CD4-positive, alpha-beta T cell (primary cell): ENCODE data around the gene C3orf20. TPM values are rescaled to one million over a fixed set of nuclear protein-coding genes. Genes with fewer than 3 reads are reported as not detected.

Source experiments
- ATAC-seq: fragments of 200-7000 bp; cut with Tn5 transposase; one replicate; pipeline ENCODE4 v1.10.0; 2022; ENCODE audit warnings: mild to moderate bottlenecking; ENCODE audit not compliant: poor library complexity
- CTCF ChIA-PET: fragments of 350-600 bp; sonication (Branson Sonifier 250); formaldehyde crosslinking; loops from one replicate; lab custom pipeline; 2021; ENCODE audit warnings: antibody characterized with exemption, inconsistent platforms; lab: Charles Lee
- POLR2A ChIA-PET: fragments of 350-600 bp; sonication (Branson Sonifier 250); formaldehyde crosslinking; loops from one replicate; lab custom pipeline; 2021; ENCODE audit warnings: antibody characterized with exemption, inconsistent platforms; lab: Charles Lee
- DNase-seq, 14 experiments: peaks; one replicate each; pipeline ENCODE4 v3.0.0-alpha.2; 2013 to 2020; ENCODE audit warnings: mixed read lengths in 2 of 14
- H3K27ac ChIP-seq, 2 donors: one replicate each; pipeline versions ENCODE4 v1.5.1 to v1.7.0; 2013; ENCODE audit warnings: low read length in 2 of 2, low read depth in 1 of 2, mild to moderate bottlenecking in 1 of 2
- H3K27me3 ChIP-seq, 2 experiments: 1 replicate in 1 of 2; 2 replicates in 1 of 2; pipeline versions ENCODE4 v1.6.1 to v1.7.0; 2013; ENCODE audit warnings: low read length in 2 of 2, control low read depth in 1 of 2, mild to moderate bottlenecking in 1 of 2, moderate library complexity in 1 of 2; ENCODE audit not compliant: insufficient read depth in 2 of 2, control insufficient read depth in 1 of 2
- H3K36me3 ChIP-seq: one replicate; pipeline ENCODE4 v1.6.1; 2013; ENCODE audit warnings: low read length, control low read depth; ENCODE audit not compliant: insufficient read depth
- H3K4me1 ChIP-seq: one replicate; pipeline ENCODE4 v1.6.1; 2013; ENCODE audit warnings: low read length, control low read depth; ENCODE audit not compliant: insufficient read depth
- H3K4me3 ChIP-seq: one replicate; pipeline ENCODE4 v1.5.1; 2013; ENCODE audit warnings: mild to moderate bottlenecking, low read length, moderate library complexity
- H3K9me3 ChIP-seq, 2 experiments: 1 replicate in 1 of 2; 2 replicates in 1 of 2; pipeline versions ENCODE4 v1.6.1 to v1.7.0; 2013; ENCODE audit warnings: low read length in 2 of 2, mild to moderate bottlenecking in 2 of 2, control low read depth in 1 of 2, moderate library complexity in 1 of 2; ENCODE audit not compliant: control insufficient read depth in 1 of 2, insufficient read depth in 1 of 2
- H3K27ac Mint-ChIP-seq: one replicate; pipeline ENCODE4 v1.8.0; 2020; ENCODE audit warnings: mixed read lengths
- H3K27me3 Mint-ChIP-seq: one replicate; pipeline ENCODE4 v1.8.0; 2021; ENCODE audit warnings: mixed read lengths
- H3K36me3 Mint-ChIP-seq: one replicate; pipeline ENCODE4 v1.8.0; 2021; ENCODE audit warnings: low read depth, mixed read lengths
- H3K4me1 Mint-ChIP-seq: one replicate; pipeline ENCODE4 v1.8.0; 2021; ENCODE audit warnings: low read depth, mixed read lengths
- H3K4me3 Mint-ChIP-seq: one replicate; pipeline ENCODE4 v1.8.0; 2020; ENCODE audit warnings: mild to moderate bottlenecking, mixed read lengths
- H3K9me3 Mint-ChIP-seq: one replicate; pipeline ENCODE4 v1.8.0; 2020; ENCODE audit warnings: mixed read lengths
- CTCF ChIP-seq: fragments of 200-600 bp; IDR thresholded peaks from one replicate; pipeline ENCODE4 v1.8.0; 2022; ENCODE audit warnings: antibody characterized with exemption, mild to moderate bottlenecking
- intact Hi-C, 2 experiments: fragments of 100-400 bp; cut with DNase I in 1 of 2; cut with micrococcal nuclease in 1 of 2; formaldehyde crosslinking; loops; one replicate each; pipeline versions ENCODE4 v1.15.1 to v1.9.0; 2023 to 2025; cut with DNase I, micrococcal nuclease
- polyA plus RNA-seq, 2 donors: library from polyadenylated mRNA; unstranded; fragments of 120-200 nt; gene quantifications; one replicate each; pipeline ENCODE4 v1.2.1, GENCODE V29; 2013
- total RNA-seq, 174 experiments: library from RNA in 2 of 174; stranded (reverse) in 2 of 174; gene quantifications; one replicate each; pipeline ENCODE4 v1.2.3 and lab custom pipeline; 2021 to 2026

C3orf20 gene
- total RNA-seq (under 1 TPM in 1 of 2 experiments, not detected in 1; 0.14 TPM), total RNA-seq (lab: John Stamatoyannopoulos, UW) (0.06 to 4.2 (median 0.94) reads per million in 172 experiments)
- polyA plus RNA-seq (2013, experiment 1 of 2): 0.05 TPM
- polyA plus RNA-seq (2013, experiment 2 of 2): 0.11 TPM

GRCh38 chr3:14674841-14675240, at the start of gene C3orf20:
Gene C3orf20, plus strand, starts transcription at chr3:14675141. Its CDS starts 7,573 bp downstream, at chr3:14682714.
- Mint-ChIP-seq H3K27me3 (no peaks in the 10 kb centered on the region), H3K9me3 (no peaks in the 10 kb centered on the region), H3K36me3 (peaks cover 40% of the 10 kb centered on the region), H3K4me3 (no peak within 1 kb of the TSS), H3K27ac (no peak within 1 kb of the TSS), H3K4me1 (no peaks in the 10 kb centered on the region)
- Histone ChIP-seq H3K36me3 (peaks cover 35% of the 10 kb centered on the region), H3K27me3 (no peaks in the 10 kb centered on the region), H3K4me1 (no peaks in the 10 kb centered on the region), H3K4me3 (no peak within 1 kb of the TSS), H3K27ac (no peak within 1 kb of the TSS), H3K9me3 (peaks cover 0 to 2% of the 10 kb centered on the region in 2 experiments)
- ATAC-seq (no peak), DNase-seq (no peak)
- POLR2A ChIA-PET: interaction anchor here (1.0 kb wide), 1 partner anchor 246 kb away, joined by 3 read pairs; no protein-coding TSS in a partner anchor
- intact Hi-C loops: no loop called here
- TF ChIP-seq CTCF: no peak
- CTCF ChIA-PET: no interaction called here

GRCh38 chr3:14625443-14625842, 49.5 kb upstream of the C3orf20 start:
- peaks cover 8% of the 10 kb centered on the region for H3K27me3 Mint-ChIP-seq
- H3K36me3 ChIP-seq: no peaks in the 10 kb centered on the region
- ATAC-seq (no peak), DNase-seq (no peak)
- peaks cover 0 to 7% of the 10 kb centered on the region in 2 experiments for H3K9me3 ChIP-seq
- CTCF ChIA-PET: no interaction called here
- H3K36me3 Mint-ChIP-seq: no peaks in the 10 kb centered on the region
- H3K4me3 Mint-ChIP-seq: no peak overlapping the region
- no peak overlapping the region for H3K27ac Mint-ChIP-seq
- H3K4me1 Mint-ChIP-seq: no peaks in the 10 kb centered on the region
- intact Hi-C loops: no loop called here
- no peak overlapping the region for H3K27ac ChIP-seq
- H3K4me1 ChIP-seq: no peaks in the 10 kb centered on the region
- no peak overlapping the region for H3K4me3 ChIP-seq
- no peak for TF ChIP-seq CTCF
- H3K9me3 Mint-ChIP-seq: no peaks in the 10 kb centered on the region
- POLR2A ChIA-PET: no interaction called here
- H3K27me3 ChIP-seq: no peaks in the 10 kb centered on the region

GRCh38 chr3:14627815-14628214, 47.1 kb upstream of the C3orf20 start:
- POLR2A ChIA-PET: no interaction called here
- no peak for TF ChIP-seq CTCF
- intact Hi-C loops: no loop called here
- peaks cover 0 to 7% of the 10 kb centered on the region in 2 experiments for H3K9me3 ChIP-seq
- CTCF ChIA-PET: no interaction called here
- H3K36me3 ChIP-seq: no peaks in the 10 kb centered on the region
- H3K27ac Mint-ChIP-seq: no peak overlapping the region
- H3K4me3 ChIP-seq: no peak overlapping the region
- ATAC-seq (no peak), DNase-seq (no peak)
- H3K4me3 Mint-ChIP-seq: no peak overlapping the region
- H3K27me3 Mint-ChIP-seq: peaks cover 8% of the 10 kb centered on the region
- H3K4me1 Mint-ChIP-seq: no peaks in the 10 kb centered on the region
- H3K36me3 Mint-ChIP-seq: no peaks in the 10 kb centered on the region
- H3K9me3 Mint-ChIP-seq: no peaks in the 10 kb centered on the region
- H3K27me3 ChIP-seq: no peaks in the 10 kb centered on the region
- no peak overlapping the region for H3K27ac ChIP-seq
- no peaks in the 10 kb centered on the region for H3K4me1 ChIP-seq
